ENCODE data around the gene MCAM. TPM values are rescaled to one million over a fixed set of nuclear protein-coding genes. Genes with fewer than 3 reads are reported as not detected.

Gene MCAM
- total and polyA plus RNA-seq, 8 donors = 7.3 to 379 (median 70.4) TPM

DNA sequence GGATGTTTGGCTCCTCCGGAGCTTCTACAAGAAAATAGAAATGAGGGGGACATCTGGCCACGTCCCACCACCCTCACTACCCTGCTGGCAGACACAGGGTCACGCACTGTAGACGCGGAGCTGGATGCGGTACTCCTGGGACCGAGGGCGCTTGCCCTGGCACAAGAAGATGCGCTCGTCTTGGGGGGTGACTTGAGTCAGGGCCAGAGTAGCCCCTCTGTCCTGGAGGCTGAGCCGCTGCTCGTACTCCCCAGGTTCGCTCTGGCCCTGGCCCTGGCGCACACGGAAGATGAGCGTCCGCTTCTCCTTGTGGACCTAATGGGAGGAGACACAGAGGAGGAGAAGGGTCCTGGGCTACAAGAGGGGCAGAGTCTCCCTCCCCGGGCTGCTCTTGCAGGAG is 2.2 kb downstream of the MCAM start:
- H3K4me3 ChIP-seq = peak overlapping the region; percentile 58 to 70 (median 66)
- H3K36me3 ChIP-seq = peaks cover 9 to 48% (median 32%) of the 10 kb centered on the region in 4 donors
- 68 to 80% (median 77%) methylated on average over 5 to 18 of the region's 18 CpGs for WGBS, 5 donors
- intact Hi-C loops (cut with DNase I; ENCODE audit: low total_unique reads) = no loop called here
- no peak for DNase-seq
- peaks cover 0 to 58% (median 37%) of the 10 kb centered on the region in 3 donors for H3K27me3 ChIP-seq
- H3K27ac ChIP-seq = peak overlapping the region in 4 of 5 donors; percentile 90 to 95 (median 92)
- no peak for TF ChIP-seq EP300 (IDR thresholded peaks at IDR 0.05)
- no peak for TF ChIP-seq POLR2AphosphoS5 (IDR thresholded peaks at IDR 0.05)
- TF ChIP-seq, protein P1, sequence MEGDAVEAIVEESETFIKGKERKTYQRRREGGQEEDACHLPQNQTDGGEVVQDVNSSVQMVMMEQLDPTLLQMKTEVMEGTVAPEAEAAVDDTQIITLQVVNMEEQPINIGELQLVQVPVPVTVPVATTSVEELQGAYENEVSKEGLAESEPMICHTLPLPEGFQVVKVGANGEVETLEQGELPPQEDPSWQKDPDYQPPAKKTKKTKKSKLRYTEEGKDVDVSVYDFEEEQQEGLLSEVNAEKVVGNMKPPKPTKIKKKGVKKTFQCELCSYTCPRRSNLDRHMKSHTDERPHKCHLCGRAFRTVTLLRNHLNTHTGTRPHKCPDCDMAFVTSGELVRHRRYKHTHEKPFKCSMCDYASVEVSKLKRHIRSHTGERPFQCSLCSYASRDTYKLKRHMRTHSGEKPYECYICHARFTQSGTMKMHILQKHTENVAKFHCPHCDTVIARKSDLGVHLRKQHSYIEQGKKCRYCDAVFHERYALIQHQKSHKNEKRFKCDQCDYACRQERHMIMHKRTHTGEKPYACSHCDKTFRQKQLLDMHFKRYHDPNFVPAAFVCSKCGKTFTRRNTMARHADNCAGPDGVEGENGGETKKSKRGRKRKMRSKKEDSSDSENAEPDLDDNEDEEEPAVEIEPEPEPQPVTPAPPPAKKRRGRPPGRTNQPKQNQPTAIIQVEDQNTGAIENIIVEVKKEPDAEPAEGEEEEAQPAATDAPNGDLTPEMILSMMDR (IDR thresholded peaks at IDR 0.05) = no peak
- TF ChIP-seq POLR2A (IDR thresholded peaks at IDR 0.05) = no peak
- H3K9me3 ChIP-seq = no peaks in the 10 kb centered on the region
- peaks cover 36 to 69% (median 53%) of the 10 kb centered on the region in 4 donors for H3K4me1 ChIP-seq

DNA sequence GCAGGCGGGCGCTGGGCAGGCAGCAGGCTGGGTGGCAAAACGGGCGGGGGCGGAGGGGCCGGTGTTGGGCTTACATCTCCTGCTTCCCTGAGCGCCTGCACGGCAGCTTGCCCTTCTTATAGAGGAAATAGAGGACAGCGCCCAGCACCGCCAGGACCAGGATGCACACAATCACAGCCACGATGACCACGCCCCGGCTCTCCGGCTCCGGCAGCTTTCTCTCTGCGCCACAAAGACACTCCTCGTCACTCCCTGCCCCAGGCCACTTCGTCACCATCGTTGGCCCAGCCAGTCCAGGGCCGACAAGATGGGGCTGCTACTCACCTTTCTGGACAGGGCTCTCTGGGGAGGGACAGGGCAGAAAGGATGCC is 6.3 kb downstream of the MCAM start:
- WGBS, 5 donors = 60 to 74% (median 70%) methylated on average over 6 to 20 of the region's 20 CpGs
- Histone ChIP-seq H3K9me3 (no peaks in the 10 kb centered on the region), H3K4me1 (peaks cover 9 to 64% (median 28%) of the 10 kb centered on the region in 4 donors), H3K4me3 (no peak overlapping the region), H3K36me3 (peaks cover 9 to 81% (median 53%) of the 10 kb centered on the region in 4 donors), H3K27me3 (peaks cover 0 to 18% (median 12%) of the 10 kb centered on the region in 3 donors), H3K27ac (peak overlapping the region in 4 of 5 donors; percentile 15 to 95 (median 59))
- intact Hi-C loops (cut with DNase I; ENCODE audit: low total_unique reads) = no loop called here
- no peak for DNase-seq
- TF ChIP-seq EP300 (IDR thresholded peaks at IDR 0.05) (no peak), POLR2AphosphoS5 (IDR thresholded peaks at IDR 0.05) (no peak), POLR2A (IDR thresholded peaks at IDR 0.05) (no peak)
- TF ChIP-seq, protein P1 (IDR thresholded peaks at IDR 0.05) = no peak

DNA sequence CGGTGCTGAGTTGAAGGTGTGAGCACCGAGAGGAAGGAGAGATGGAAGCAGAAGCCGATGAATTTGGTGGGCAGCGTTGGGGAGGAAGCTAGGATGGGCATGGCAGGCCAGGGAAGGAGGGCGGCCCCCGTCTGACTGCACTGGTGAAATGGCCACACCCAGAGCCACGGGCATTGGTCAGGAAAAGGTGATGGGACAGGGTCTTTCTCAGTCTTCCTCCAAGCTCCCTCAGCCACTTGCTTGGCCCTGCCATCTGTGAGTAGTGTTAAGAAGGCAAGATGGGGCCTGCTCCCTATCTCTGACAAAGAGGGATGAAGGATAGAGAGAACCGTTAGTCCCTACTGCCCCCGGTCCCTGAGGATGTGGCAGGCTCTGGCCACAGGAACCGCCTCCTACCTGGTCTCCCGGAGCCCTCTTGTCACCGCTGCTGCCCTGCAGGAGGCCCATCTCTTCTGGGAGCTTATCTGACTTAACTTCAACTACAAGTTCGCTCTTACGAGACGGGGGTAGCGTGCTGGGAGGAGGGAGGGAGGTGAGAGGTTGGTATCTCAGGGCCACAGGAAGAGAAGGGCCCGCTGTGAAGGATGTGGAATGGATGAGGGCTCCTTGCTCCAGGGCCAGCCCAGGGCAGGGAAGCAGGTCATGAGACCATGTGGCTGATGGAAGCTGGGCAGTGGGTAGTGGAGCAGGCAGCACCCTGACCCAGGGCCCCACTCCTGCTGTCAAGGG is 6.8 kb downstream of the MCAM start:
- Histone ChIP-seq H3K27ac (peak overlapping the region in 4 of 5 donors; percentile 15 to 95 (median 59)), H3K36me3 (peaks cover 9 to 84% (median 55%) of the 10 kb centered on the region in 4 donors), H3K4me3 (no peak overlapping the region), H3K4me1 (peaks cover 4 to 59% (median 22%) of the 10 kb centered on the region in 4 donors), H3K27me3 (peaks cover 0 to 12% (median 7%) of the 10 kb centered on the region in 3 donors), H3K9me3 (no peaks in the 10 kb centered on the region)
- no peak for DNase-seq
- WGBS, 5 donors = 77 to 87% (median 79%) methylated on average over 14 to 17 of the region's 17 CpGs
- TF ChIP-seq POLR2AphosphoS5 (IDR thresholded peaks at IDR 0.05) (no peak), POLR2A (IDR thresholded peaks at IDR 0.05) (no peak), EP300 (IDR thresholded peaks at IDR 0.05) (no peak)
- TF ChIP-seq, protein P1 (IDR thresholded peaks at IDR 0.05) = no peak
- intact Hi-C loops (cut with DNase I; ENCODE audit: low total_unique reads) = no loop called here

DNA sequence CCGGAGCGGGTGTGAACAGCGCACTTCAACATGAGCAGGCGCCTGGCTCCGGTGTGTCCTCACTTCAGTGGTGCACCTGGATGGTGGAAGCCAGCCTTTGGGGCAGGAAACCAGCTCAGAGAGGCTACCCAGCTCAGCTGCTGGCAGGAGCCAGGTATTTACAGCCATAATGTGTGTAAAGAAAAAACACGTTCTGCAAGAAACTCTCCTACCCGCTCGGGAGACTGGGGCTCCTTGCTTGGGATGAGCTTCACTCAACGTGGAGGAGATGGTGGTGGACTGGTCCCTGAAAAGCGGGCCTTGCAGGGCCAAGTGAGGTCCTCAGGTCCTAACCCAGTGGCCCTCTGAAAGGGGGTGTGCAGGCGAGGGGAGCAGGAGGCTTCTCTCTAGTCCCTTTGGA is 7.5 kb downstream of the MCAM start:
- Histone ChIP-seq H3K27ac (peak overlapping the region in 3 of 5 donors; percentile 24 to 95 (median 90)), H3K4me1 (peaks cover 0 to 52% (median 16%) of the 10 kb centered on the region in 4 donors), H3K27me3 (peaks cover 0 to 5% (median 0%) of the 10 kb centered on the region in 3 donors), H3K36me3 (peaks cover 9 to 86% (median 60%) of the 10 kb centered on the region in 4 donors), H3K9me3 (no peaks in the 10 kb centered on the region), H3K4me3 (no peak overlapping the region)
- TF ChIP-seq, protein P1 (IDR thresholded peaks at IDR 0.05) = no peak
- TF ChIP-seq POLR2A (IDR thresholded peaks at IDR 0.05) (no peak), POLR2AphosphoS5 (IDR thresholded peaks at IDR 0.05) (no peak), EP300 (IDR thresholded peaks at IDR 0.05) (no peak)
- 79 to 87% (median 83%) methylated on average over 11 of the region's 11 CpGs for WGBS, 5 donors
- intact Hi-C loops (cut with DNase I; ENCODE audit: low total_unique reads) = no loop called here
- DNase-seq = no peak
